VCaP (cell line): ENCODE results near the gene POMGNT2.

Experiments
- H3K27ac ChIP-seq: fragments of 450-650 bp; 2 replicates; pipeline ENCODE4 v1.5.1; 2017
- TF ChIP-seq, protein P1 (sequence below): fragments of 450-650 bp; conservative IDR thresholded peaks from 2 replicates; pipeline ENCODE4 v1.5.1; 2017; ENCODE audit warnings: mild to moderate bottlenecking, moderate library complexity

POMGNT2 gene

GRCh38 chr3:43031889-43032545 lies 73.9 kb downstream of the POMGNT2 start:
- no peak overlapping the region for H3K27ac ChIP-seq
- TF ChIP-seq, protein P1, sequence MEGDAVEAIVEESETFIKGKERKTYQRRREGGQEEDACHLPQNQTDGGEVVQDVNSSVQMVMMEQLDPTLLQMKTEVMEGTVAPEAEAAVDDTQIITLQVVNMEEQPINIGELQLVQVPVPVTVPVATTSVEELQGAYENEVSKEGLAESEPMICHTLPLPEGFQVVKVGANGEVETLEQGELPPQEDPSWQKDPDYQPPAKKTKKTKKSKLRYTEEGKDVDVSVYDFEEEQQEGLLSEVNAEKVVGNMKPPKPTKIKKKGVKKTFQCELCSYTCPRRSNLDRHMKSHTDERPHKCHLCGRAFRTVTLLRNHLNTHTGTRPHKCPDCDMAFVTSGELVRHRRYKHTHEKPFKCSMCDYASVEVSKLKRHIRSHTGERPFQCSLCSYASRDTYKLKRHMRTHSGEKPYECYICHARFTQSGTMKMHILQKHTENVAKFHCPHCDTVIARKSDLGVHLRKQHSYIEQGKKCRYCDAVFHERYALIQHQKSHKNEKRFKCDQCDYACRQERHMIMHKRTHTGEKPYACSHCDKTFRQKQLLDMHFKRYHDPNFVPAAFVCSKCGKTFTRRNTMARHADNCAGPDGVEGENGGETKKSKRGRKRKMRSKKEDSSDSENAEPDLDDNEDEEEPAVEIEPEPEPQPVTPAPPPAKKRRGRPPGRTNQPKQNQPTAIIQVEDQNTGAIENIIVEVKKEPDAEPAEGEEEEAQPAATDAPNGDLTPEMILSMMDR: no peak

- TF ChIP-seq, protein P1: no peak
- H3K27ac ChIP-seq: no peak overlapping the region
Observed at GRCh38 chr3:43031485-43031884, 74.4 kb downstream of the POMGNT2 start.

DNA sequence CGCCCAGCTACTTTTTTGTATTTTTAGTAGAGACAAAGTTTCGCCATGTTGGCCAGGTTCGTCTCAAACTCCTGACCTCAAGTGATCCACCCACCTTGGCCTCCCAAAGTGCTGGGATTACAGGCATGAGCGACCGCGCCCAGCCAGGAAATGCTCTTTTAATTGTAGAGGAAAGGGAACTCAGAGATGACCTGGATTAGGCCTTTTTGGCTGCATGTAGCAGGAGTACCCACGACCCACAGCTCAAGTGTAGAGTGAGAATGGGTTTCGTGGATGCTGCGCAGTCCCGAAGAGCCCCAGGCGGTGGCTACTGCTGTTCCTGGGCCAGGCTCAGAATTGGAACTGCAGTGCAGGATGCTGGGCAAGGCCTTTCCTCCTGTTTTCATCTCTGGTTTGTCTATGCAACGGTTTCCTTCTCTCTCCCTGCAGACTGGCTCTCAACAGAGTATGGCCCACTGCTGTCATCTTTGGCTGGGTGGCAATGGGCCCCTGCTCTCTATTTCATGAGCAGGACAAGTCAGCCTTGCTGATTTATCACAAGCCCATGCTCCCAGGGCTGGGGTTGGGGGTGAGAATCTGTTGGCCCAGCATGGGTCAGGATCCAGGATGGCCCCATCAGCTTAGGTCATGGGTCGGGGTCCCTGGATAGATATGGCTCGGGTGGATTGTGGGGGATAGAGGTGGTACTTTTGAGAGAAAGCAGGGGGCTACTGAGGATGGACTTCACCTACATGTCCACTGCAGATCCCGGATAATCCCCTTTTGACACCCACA lies 75.5 kb downstream of the POMGNT2 start:
- TF ChIP-seq, protein P1: no peak
- no peak overlapping the region for H3K27ac ChIP-seq
